WTC11 (cell line): ENCODE measurements around the gene ADCY5. TPM values are rescaled to one million over a fixed set of nuclear protein-coding genes. Genes with fewer than 3 reads are reported as not detected.

Source experiments
- ATAC-seq: fragments of 200-7000 bp; cut with Tn5 transposase; 2 replicates; pipeline ENCODE4 v1.10.0; 2021; ENCODE audit warnings: mild to moderate bottlenecking, moderate library complexity
- CTCF ChIA-PET: fragments of 300-600 bp; sonication (Branson Sonifier 250); formaldehyde crosslinking; loops from one replicate; lab custom pipeline; 2021; ENCODE audit warnings: antibody characterized with exemption; lab: Charles Lee
- POLR2A ChIA-PET: fragments of 350-600 bp; sonication (Branson Sonifier 250); formaldehyde crosslinking; loops from one replicate; lab custom pipeline; 2021; ENCODE audit warnings: antibody characterized with exemption; lab: Charles Lee
- DNase-seq: peaks from one replicate; pipeline ENCODE4 v3.0.0; 2021; ENCODE audit warnings: low spot score
- H3K27ac Mint-ChIP-seq: 2 replicates; pipeline ENCODE4 v1.8.0; 2021; ENCODE audit warnings: mixed read lengths
- H3K27me3 Mint-ChIP-seq: 2 replicates; pipeline ENCODE4 v1.8.0; 2021; ENCODE audit warnings: low read depth, mild to moderate bottlenecking, moderate library complexity, mixed read lengths
- H3K36me3 Mint-ChIP-seq: 2 replicates; pipeline ENCODE4 v1.8.0; 2021; ENCODE audit warnings: mixed read lengths
- H3K4me1 Mint-ChIP-seq: 2 replicates; pipeline ENCODE4 v1.8.0; 2022; ENCODE audit warnings: mixed read lengths
- H3K4me3 Mint-ChIP-seq: 2 replicates; pipeline ENCODE4 v1.8.0; 2021; ENCODE audit warnings: mild to moderate bottlenecking, moderate library complexity, mixed read lengths
- H3K9me3 Mint-ChIP-seq: 2 replicates; pipeline ENCODE4 v1.8.0; 2021; ENCODE audit warnings: mixed read lengths
- CBFB ChIP-seq: sonication (generic); formaldehyde crosslinking; IDR thresholded peaks from 2 replicates; pipeline ENCODE4 v1.8.1; 2022; ENCODE audit warnings: mild to moderate bottlenecking, low read depth, missing genetic modification reagents
- CDX4 ChIP-seq: fragments of 250-450 bp; sonication (Bioruptor Pico); IDR thresholded peaks from 2 replicates; pipeline ENCODE4 v1.9.0; 2021; ENCODE audit warnings: moderate library complexity, mild to moderate bottlenecking, inconsistent platforms, borderline replicate concordance
- E2F5 ChIP-seq: sonication (generic); formaldehyde crosslinking; IDR thresholded peaks from 2 replicates; pipeline ENCODE4 v1.8.1; 2022; ENCODE audit warnings: mild to moderate bottlenecking, moderate library complexity, missing genetic modification reagents
- HMGA2 ChIP-seq: fragments of 250-450 bp; sonication (Bioruptor Pico); IDR thresholded peaks from 2 replicates; pipeline ENCODE4 v1.4.0; 2021; ENCODE audit warnings: mild to moderate bottlenecking, moderate library complexity
- MXD4 ChIP-seq: fragments of 250-450 bp; sonication (Bioruptor Pico); IDR thresholded peaks from 2 replicates; pipeline ENCODE4 v1.8.0; 2021; ENCODE audit warnings: mild to moderate bottlenecking, moderate library complexity, borderline replicate concordance
- NFE2L1 ChIP-seq: sonication (generic); formaldehyde crosslinking; IDR thresholded peaks from 2 replicates; pipeline ENCODE4 v1.8.1; 2023; ENCODE audit warnings: missing genetic modification reagents
- RELA ChIP-seq: sonication (generic); formaldehyde crosslinking; IDR thresholded peaks from 2 replicates; pipeline ENCODE4 v1.8.1; 2022; ENCODE audit warnings: missing genetic modification reagents, mild to moderate bottlenecking, borderline replicate concordance
- SOX15 ChIP-seq: fragments of 250-450 bp; sonication (Bioruptor Pico); IDR thresholded peaks from 2 replicates; pipeline ENCODE4 v1.9.0; 2021; ENCODE audit warnings: mild to moderate bottlenecking
- ZNF121 ChIP-seq: sonication (generic); formaldehyde crosslinking; IDR thresholded peaks from 2 replicates; pipeline ENCODE4 v1.8.0; 2023; ENCODE audit warnings: missing genetic modification reagents
- ZNF232 ChIP-seq: sonication (generic); formaldehyde crosslinking; IDR thresholded peaks from 2 replicates; pipeline ENCODE4 v1.8.0; 2022; ENCODE audit warnings: mild to moderate bottlenecking, missing genetic modification reagents
- ZNF263 ChIP-seq: sonication (generic); formaldehyde crosslinking; IDR thresholded peaks from 2 replicates; pipeline ENCODE4 v1.8.1; 2022; ENCODE audit warnings: low read depth, mild to moderate bottlenecking, moderate library complexity, missing genetic modification reagents
- ZSCAN18 ChIP-seq: fragments of 250-450 bp; sonication (Bioruptor Pico); IDR thresholded peaks from 2 replicates; pipeline ENCODE4 v2.1.2; 2022; ENCODE audit warnings: mild to moderate bottlenecking, moderate library complexity
- total RNA-seq: library from RNA; stranded (reverse); gene quantifications from 3 replicates; pipeline ENCODE4 v1.2.3, GENCODE V29; 2021
- TF ChIP-seq, protein P1 (sequence below): fragments of 200-600 bp; IDR thresholded peaks from 2 replicates; pipeline ENCODE4 v1.8.0; 2022; ENCODE audit warnings: antibody characterized with exemption
- TF ChIP-seq, protein P2 (sequence below): sonication (generic); formaldehyde crosslinking; IDR thresholded peaks from 2 replicates; pipeline ENCODE4 v1.8.0; 2022; ENCODE audit warnings: mild to moderate bottlenecking, missing genetic modification reagents
- TF ChIP-seq, protein P3 (sequence below): fragments of 250-450 bp; sonication (Bioruptor Pico); IDR thresholded peaks from 2 replicates; pipeline ENCODE4 v1.9.0; 2021; ENCODE audit warnings: mild to moderate bottlenecking
- TF ChIP-seq, protein P4 (sequence below): sonication (generic); formaldehyde crosslinking; conservative IDR thresholded peaks from 2 replicates; pipeline ENCODE4 v1.8.1; 2023; ENCODE audit warnings: mild to moderate bottlenecking, low read depth, missing genetic modification reagents, moderate library complexity
- TF ChIP-seq, protein P5 (sequence below): sonication (generic); formaldehyde crosslinking; IDR thresholded peaks from 2 replicates; pipeline ENCODE4 v1.8.0; 2022; ENCODE audit warnings: mild to moderate bottlenecking, missing genetic modification reagents

The ADCY5 gene
- total RNA-seq, 1 experiment from 2014 or later = 23.5 TPM

GRCh38 chr3:123404391-123404790 is 44.5 kb downstream of the ADCY5 start:
- POLR2A ChIA-PET = no interaction called here
- Mint-ChIP-seq H3K4me1 (peaks cover 12% of the 10 kb centered on the region), H3K4me3 (no peak overlapping the region), H3K27ac (no peak overlapping the region), H3K9me3 (no peaks in the 10 kb centered on the region), H3K36me3 (no peaks in the 10 kb centered on the region), H3K27me3 (peaks cover 24% of the 10 kb centered on the region)
- no peak for ATAC-seq
- TF ChIP-seq, protein P1, sequence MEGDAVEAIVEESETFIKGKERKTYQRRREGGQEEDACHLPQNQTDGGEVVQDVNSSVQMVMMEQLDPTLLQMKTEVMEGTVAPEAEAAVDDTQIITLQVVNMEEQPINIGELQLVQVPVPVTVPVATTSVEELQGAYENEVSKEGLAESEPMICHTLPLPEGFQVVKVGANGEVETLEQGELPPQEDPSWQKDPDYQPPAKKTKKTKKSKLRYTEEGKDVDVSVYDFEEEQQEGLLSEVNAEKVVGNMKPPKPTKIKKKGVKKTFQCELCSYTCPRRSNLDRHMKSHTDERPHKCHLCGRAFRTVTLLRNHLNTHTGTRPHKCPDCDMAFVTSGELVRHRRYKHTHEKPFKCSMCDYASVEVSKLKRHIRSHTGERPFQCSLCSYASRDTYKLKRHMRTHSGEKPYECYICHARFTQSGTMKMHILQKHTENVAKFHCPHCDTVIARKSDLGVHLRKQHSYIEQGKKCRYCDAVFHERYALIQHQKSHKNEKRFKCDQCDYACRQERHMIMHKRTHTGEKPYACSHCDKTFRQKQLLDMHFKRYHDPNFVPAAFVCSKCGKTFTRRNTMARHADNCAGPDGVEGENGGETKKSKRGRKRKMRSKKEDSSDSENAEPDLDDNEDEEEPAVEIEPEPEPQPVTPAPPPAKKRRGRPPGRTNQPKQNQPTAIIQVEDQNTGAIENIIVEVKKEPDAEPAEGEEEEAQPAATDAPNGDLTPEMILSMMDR = no peak
- TF ChIP-seq CDX4 (CRISPR knock-in tag) = no peak
- TF ChIP-seq, protein P2, sequence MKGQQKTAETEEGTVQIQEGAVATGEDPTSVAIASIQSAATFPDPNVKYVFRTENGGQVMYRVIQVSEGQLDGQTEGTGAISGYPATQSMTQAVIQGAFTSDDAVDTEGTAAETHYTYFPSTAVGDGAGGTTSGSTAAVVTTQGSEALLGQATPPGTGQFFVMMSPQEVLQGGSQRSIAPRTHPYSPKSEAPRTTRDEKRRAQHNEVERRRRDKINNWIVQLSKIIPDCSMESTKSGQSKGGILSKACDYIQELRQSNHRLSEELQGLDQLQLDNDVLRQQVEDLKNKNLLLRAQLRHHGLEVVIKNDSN (CRISPR knock-in tag) = no peak
- no peak for TF ChIP-seq RELA (CRISPR knock-in tag)
- TF ChIP-seq MXD4 = no peak
- TF ChIP-seq, protein P3, sequence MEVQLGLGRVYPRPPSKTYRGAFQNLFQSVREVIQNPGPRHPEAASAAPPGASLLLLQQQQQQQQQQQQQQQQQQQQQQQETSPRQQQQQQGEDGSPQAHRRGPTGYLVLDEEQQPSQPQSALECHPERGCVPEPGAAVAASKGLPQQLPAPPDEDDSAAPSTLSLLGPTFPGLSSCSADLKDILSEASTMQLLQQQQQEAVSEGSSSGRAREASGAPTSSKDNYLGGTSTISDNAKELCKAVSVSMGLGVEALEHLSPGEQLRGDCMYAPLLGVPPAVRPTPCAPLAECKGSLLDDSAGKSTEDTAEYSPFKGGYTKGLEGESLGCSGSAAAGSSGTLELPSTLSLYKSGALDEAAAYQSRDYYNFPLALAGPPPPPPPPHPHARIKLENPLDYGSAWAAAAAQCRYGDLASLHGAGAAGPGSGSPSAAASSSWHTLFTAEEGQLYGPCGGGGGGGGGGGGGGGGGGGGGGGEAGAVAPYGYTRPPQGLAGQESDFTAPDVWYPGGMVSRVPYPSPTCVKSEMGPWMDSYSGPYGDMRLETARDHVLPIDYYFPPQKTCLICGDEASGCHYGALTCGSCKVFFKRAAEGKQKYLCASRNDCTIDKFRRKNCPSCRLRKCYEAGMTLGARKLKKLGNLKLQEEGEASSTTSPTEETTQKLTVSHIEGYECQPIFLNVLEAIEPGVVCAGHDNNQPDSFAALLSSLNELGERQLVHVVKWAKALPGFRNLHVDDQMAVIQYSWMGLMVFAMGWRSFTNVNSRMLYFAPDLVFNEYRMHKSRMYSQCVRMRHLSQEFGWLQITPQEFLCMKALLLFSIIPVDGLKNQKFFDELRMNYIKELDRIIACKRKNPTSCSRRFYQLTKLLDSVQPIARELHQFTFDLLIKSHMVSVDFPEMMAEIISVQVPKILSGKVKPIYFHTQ (CRISPR knock-in tag) = no peak
- TF ChIP-seq, protein P4, sequence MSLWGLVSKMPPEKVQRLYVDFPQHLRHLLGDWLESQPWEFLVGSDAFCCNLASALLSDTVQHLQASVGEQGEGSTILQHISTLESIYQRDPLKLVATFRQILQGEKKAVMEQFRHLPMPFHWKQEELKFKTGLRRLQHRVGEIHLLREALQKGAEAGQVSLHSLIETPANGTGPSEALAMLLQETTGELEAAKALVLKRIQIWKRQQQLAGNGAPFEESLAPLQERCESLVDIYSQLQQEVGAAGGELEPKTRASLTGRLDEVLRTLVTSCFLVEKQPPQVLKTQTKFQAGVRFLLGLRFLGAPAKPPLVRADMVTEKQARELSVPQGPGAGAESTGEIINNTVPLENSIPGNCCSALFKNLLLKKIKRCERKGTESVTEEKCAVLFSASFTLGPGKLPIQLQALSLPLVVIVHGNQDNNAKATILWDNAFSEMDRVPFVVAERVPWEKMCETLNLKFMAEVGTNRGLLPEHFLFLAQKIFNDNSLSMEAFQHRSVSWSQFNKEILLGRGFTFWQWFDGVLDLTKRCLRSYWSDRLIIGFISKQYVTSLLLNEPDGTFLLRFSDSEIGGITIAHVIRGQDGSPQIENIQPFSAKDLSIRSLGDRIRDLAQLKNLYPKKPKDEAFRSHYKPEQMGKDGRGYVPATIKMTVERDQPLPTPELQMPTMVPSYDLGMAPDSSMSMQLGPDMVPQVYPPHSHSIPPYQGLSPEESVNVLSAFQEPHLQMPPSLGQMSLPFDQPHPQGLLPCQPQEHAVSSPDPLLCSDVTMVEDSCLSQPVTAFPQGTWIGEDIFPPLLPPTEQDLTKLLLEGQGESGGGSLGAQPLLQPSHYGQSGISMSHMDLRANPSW = no peak
- TF ChIP-seq HMGA2 = no peak
- TF ChIP-seq ZNF263 = no peak
- no peak for TF ChIP-seq E2F5 (CRISPR knock-in tag)
- TF ChIP-seq, protein P5, sequence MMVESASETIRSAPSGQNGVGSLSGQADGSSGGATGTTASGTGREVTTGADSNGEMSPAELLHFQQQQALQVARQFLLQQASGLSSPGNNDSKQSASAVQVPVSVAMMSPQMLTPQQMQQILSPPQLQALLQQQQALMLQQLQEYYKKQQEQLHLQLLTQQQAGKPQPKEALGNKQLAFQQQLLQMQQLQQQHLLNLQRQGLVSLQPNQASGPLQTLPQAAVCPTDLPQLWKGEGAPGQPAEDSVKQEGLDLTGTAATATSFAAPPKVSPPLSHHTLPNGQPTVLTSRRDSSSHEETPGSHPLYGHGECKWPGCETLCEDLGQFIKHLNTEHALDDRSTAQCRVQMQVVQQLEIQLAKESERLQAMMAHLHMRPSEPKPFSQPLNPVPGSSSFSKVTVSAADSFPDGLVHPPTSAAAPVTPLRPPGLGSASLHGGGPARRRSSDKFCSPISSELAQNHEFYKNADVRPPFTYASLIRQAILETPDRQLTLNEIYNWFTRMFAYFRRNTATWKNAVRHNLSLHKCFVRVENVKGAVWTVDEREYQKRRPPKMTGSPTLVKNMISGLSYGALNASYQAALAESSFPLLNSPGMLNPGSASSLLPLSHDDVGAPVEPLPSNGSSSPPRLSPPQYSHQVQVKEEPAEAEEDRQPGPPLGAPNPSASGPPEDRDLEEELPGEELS (CRISPR knock-in tag) = no peak
- TF ChIP-seq ZNF121 = no peak
- TF ChIP-seq ZNF232 (CRISPR knock-in tag) = no peak
- no peak for TF ChIP-seq SOX15 (CRISPR knock-in tag)
- no peak for TF ChIP-seq CBFB (CRISPR knock-in tag)
- no peak for TF ChIP-seq ZSCAN18
- TF ChIP-seq NFE2L1 (CRISPR knock-in tag) = no peak
- CTCF ChIA-PET = interaction anchor here (1.0 to 1.7 kb wide), 3 partner anchors 14 to 46 kb away, joined by 4 to 6 read pairs (median 4); no protein-coding TSS in a partner anchor
- no peak for DNase-seq
